Measurements from ENCODE around the gene PWWP2A. TPM values are rescaled to one million over a fixed set of nuclear protein-coding genes. Genes with fewer than 3 reads are reported as not detected.

Gene PWWP2A
- total RNA-seq (ENCODE audit: low replicate concordance), result 11.3 and 18.9 TPM in 2 replicates

DNA sequence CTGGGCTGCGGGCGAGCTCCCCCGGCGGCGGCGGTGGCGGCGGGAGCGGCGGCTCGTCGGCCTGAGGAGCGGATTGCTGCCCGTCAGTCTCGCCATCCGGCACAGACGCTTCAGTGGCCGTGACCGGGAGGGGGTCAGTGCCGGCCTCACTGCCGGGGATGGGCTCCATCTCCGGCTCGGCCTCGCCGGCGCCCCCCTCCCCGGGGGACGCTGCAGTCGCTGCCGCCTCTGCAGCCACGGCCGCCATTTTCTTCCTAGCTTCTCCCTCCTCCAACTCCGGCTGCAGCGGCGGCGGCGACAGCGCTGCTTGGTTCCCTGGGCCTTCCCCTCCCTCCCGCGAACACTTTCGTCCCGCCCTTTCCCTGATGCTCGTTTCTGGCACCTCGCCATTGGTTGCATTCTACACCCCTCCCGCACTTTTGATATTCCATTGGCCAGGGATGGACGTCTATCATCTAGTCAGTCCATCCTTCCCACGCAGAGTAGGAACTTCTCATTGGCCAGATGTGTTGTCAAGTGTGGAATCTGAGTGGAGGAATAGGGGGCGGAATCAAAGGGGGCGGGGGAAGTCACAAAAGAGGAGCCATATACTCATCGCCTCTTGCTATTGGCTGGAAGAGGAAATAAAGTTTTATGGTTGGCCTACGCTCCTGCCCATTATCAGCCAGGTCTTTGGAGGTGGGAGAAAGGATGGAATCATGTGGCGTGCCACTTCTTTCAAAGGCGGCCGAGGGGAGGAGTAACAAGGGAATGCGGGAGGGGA, at the start of gene PWWP2A:
Gene PWWP2A (minus strand): TSS at position 309 of the 763 bp plus-strand sequence. CDS start 62 bp downstream, at position 247.

Other genes starting within 250 kb of the PWWP2A start
- gene ADRA1B, start 203.0 kb downstream of the PWWP2A start, total RNA-seq (ENCODE audit: low replicate concordance), result 0.90 TPM in 1 of 2 replicates, not detected in the other
- gene TTC1, start 110.3 kb downstream of the PWWP2A start, total RNA-seq (ENCODE audit: low replicate concordance), result 17.1 and 38.6 TPM in 2 replicates
- not detected in 2 replicates for gene FABP6, start 110.1 kb upstream of the PWWP2A start, total RNA-seq (ENCODE audit: low replicate concordance)
- gene CCNJL, start 193.1 kb upstream of the PWWP2A start, total RNA-seq (ENCODE audit: low replicate concordance), result 0.23 and 1.6 TPM in 2 replicates